ENCODE measurements around the gene ABI2.

DNA sequence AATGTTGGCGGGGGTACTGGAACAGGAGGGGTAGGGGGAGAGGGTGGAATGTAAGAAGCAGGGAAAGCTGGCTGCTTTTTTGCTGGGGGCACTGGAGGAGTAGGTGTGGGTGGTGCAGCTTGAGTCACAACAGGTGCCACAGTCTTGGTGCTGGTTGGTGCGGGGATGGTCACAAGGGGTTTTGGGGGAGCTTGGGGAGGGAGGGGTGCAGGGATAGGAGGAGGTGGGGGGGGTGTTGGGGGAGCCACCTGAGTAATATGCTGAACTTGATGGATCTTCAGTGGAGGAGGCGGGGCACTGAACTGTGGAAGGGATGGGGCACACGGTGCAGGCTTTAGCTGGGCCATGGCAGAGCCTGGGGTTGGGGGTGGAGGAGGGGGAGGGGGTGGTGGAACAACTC is 112.5 kb downstream of the ABI2 start:
- TF ChIP-seq, protein P1, sequence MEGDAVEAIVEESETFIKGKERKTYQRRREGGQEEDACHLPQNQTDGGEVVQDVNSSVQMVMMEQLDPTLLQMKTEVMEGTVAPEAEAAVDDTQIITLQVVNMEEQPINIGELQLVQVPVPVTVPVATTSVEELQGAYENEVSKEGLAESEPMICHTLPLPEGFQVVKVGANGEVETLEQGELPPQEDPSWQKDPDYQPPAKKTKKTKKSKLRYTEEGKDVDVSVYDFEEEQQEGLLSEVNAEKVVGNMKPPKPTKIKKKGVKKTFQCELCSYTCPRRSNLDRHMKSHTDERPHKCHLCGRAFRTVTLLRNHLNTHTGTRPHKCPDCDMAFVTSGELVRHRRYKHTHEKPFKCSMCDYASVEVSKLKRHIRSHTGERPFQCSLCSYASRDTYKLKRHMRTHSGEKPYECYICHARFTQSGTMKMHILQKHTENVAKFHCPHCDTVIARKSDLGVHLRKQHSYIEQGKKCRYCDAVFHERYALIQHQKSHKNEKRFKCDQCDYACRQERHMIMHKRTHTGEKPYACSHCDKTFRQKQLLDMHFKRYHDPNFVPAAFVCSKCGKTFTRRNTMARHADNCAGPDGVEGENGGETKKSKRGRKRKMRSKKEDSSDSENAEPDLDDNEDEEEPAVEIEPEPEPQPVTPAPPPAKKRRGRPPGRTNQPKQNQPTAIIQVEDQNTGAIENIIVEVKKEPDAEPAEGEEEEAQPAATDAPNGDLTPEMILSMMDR (IDR thresholded peaks at IDR 0.05), result no peak
- TF ChIP-seq POLR2A (IDR thresholded peaks at IDR 0.05), result no peak
